DND-41 (cell line): ENCODE results near the gene ADAM15.

Source experiments
- ATAC-seq: fragments of 200-7000 bp; cut with Tn5 transposase; 3 replicates; pipeline ENCODE4 v1.9.1; 2021; ENCODE audit warnings: low read depth; ENCODE audit not compliant: insufficient read depth
- DNase-seq: peaks from one replicate; pipeline ENCODE4 v3.0.0-alpha.2; 2020
- H2AFZ ChIP-seq: 2 replicates; pipeline ENCODE4 v1.6.0; 2012; ENCODE audit warnings: low read depth, low read length
- H3K27ac ChIP-seq: 2 replicates; pipeline ENCODE4 v1.5.1; 2012; ENCODE audit warnings: low read length, inconsistent platforms
- H3K27me3 ChIP-seq: fragments of 200-600 bp; sonication (generic); 2 replicates; pipeline ENCODE4 v1.6.0; 2012; ENCODE audit warnings: low read length, mild to moderate bottlenecking, inconsistent platforms; ENCODE audit not compliant: insufficient read depth, poor library complexity
- H3K36me3 ChIP-seq: 2 replicates; pipeline ENCODE4 v1.5.1; 2012; ENCODE audit warnings: low read length, inconsistent platforms; ENCODE audit not compliant: insufficient read depth
- H3K4me1 ChIP-seq: 2 replicates; pipeline ENCODE4 v1.5.1; 2012; ENCODE audit warnings: mild to moderate bottlenecking, low read length; ENCODE audit not compliant: insufficient read depth
- H3K4me2 ChIP-seq: 2 replicates; pipeline ENCODE4 v1.6.0; 2012; ENCODE audit warnings: mild to moderate bottlenecking, moderate library complexity, low read length, inconsistent platforms; ENCODE audit not compliant: insufficient read depth
- H3K4me3 ChIP-seq, 2 experiments: fragments of 200-600 bp in 1 of 2; shearing (Covaris generic) in 1 of 2; 2 replicates each; pipeline ENCODE4 v1.5.1; 2012 to 2016; ENCODE audit warnings: inconsistent platforms in 2 of 2, low read length in 2 of 2, mild to moderate bottlenecking in 2 of 2, low read depth in 1 of 2, moderate library complexity in 1 of 2
- H3K79me2 ChIP-seq: 2 replicates; pipeline ENCODE4 v1.6.0; 2012; ENCODE audit warnings: low read length, inconsistent platforms; ENCODE audit not compliant: insufficient read depth
- H3K9ac ChIP-seq: 2 replicates; pipeline ENCODE4 v1.6.0; 2012; ENCODE audit warnings: low read depth, mild to moderate bottlenecking, inconsistent platforms, low read length, moderate library complexity
- H3K9me3 ChIP-seq: 2 replicates; pipeline ENCODE4 v1.5.1; 2012; ENCODE audit warnings: low read length, moderate library complexity, mild to moderate bottlenecking, inconsistent platforms; ENCODE audit not compliant: insufficient read depth, severe bottlenecking
- H4K20me1 ChIP-seq: 2 replicates; pipeline ENCODE4 v1.6.0; 2012; ENCODE audit warnings: low read length; ENCODE audit not compliant: insufficient read depth
- CTCF ChIP-seq: IDR thresholded peaks from 2 replicates; pipeline ENCODE4 v1.5.1; 2012; ENCODE audit warnings: borderline replicate concordance, low read length, moderate library complexity, mild to moderate bottlenecking; ENCODE audit not compliant: poor library complexity, severe bottlenecking; ENCODE audit errors: extremely low read depth
- EZH2 ChIP-seq: IDR thresholded peaks from 3 replicates; pipeline ENCODE4 v1.6.1; 2012; ENCODE audit warnings: borderline replicate concordance, low read depth, mild to moderate bottlenecking, moderate library complexity, low read length, inconsistent platforms; ENCODE audit not compliant: severe bottlenecking

Gene ADAM15

DNA sequence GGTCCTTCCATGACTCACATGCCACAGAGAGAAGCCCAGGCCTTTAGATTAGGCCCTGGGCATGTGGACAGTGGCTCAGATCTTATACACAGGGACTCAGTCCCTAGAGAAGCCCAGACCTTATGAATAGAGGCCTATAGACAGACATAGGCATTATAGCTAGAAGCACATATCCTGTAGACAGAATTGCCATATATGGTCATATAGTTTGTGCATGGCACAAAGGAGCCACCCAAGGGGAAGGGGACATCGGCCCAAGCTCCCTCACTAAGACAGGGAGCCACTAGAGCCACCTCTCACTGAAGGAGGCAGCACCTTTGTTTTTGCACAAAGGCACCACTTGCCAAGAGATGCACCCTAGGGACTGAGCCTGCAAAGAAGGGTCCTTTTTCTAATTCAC is 25.3 kb downstream of the ADAM15 start:
- Histone ChIP-seq H3K36me3 (no peaks in the 10 kb centered on the region), H2AFZ (no peak overlapping the region), H3K4me2 (no peak overlapping the region), H3K79me2 (no peaks in the 10 kb centered on the region), H3K27ac (no peak overlapping the region), H3K4me1 (peaks cover 31% of the 10 kb centered on the region), H3K9me3 (no peaks in the 10 kb centered on the region), H3K4me3 (no peak overlapping the region), H4K20me1 (peaks cover 27% of the 10 kb centered on the region), H3K9ac (no peak overlapping the region), H3K27me3 (peaks cover 49% of the 10 kb centered on the region)
- no peak for TF ChIP-seq CTCF
- no peak for ATAC-seq
- no peak for DNase-seq

GRCh38 chr1:155077346-155077745 is 26.2 kb downstream of the ADAM15 start:
- Histone ChIP-seq H3K9ac (no peak overlapping the region), H2AFZ (no peak overlapping the region), H3K4me1 (peaks cover 34% of the 10 kb centered on the region), H3K9me3 (no peaks in the 10 kb centered on the region), H3K27ac (no peak overlapping the region), H3K27me3 (peaks cover 59% of the 10 kb centered on the region), H3K79me2 (no peaks in the 10 kb centered on the region), H3K4me2 (no peak overlapping the region), H4K20me1 (peaks cover 28% of the 10 kb centered on the region), H3K4me3 (no peak overlapping the region), H3K36me3 (no peaks in the 10 kb centered on the region)
- DNase-seq: no peak
- TF ChIP-seq EZH2 (no peak), CTCF (no peak)
- ATAC-seq: no peak

- H3K4me2 ChIP-seq: no peak overlapping the region; the same call in 1 of the 2 replicates
- TF ChIP-seq EZH2 (no peak), CTCF (no peak)
- peaks cover 34% of the 10 kb centered on the region for H3K4me1 ChIP-seq
- ATAC-seq: no peak
- peaks cover 65% of the 10 kb centered on the region for H3K27me3 ChIP-seq
- no peak overlapping the region for H3K9ac ChIP-seq
- H3K9me3 ChIP-seq: no peaks in the 10 kb centered on the region
- peaks cover 30% of the 10 kb centered on the region for H4K20me1 ChIP-seq
- no peak overlapping the region for H2AFZ ChIP-seq
- H3K36me3 ChIP-seq: no peaks in the 10 kb centered on the region
- DNase-seq: no peak
- no peak overlapping the region for H3K4me3 ChIP-seq
- H3K27ac ChIP-seq: no peak overlapping the region
- no peaks in the 10 kb centered on the region for H3K79me2 ChIP-seq
These were observed 26.8 kb downstream of the ADAM15 start for GRCh38 chr1:155077758-155078445.
